Muscle of leg (tissue), 11 donors: ENCODE data around the gene PEAK1. TPM values are rescaled to one million over a fixed set of nuclear protein-coding genes. Genes with fewer than 3 reads are reported as not detected.

Experiments
- DNase-seq: peaks from one replicate; pipeline ENCODE4 v3.0.0; 2013
- H3K27ac ChIP-seq: one replicate; pipeline ENCODE4 v1.5.1; 2013; ENCODE audit warnings: mild to moderate bottlenecking, low read length, control low read depth
- H3K27me3 ChIP-seq: one replicate; pipeline ENCODE4 v1.6.1; 2013; ENCODE audit warnings: low read length; ENCODE audit not compliant: control insufficient read depth, insufficient read depth
- H3K36me3 ChIP-seq: one replicate; pipeline ENCODE4 v1.6.1; 2013; ENCODE audit warnings: low read length; ENCODE audit not compliant: control insufficient read depth, insufficient read depth
- H3K4me1 ChIP-seq: one replicate; pipeline ENCODE4 v1.6.1; 2013; ENCODE audit warnings: low read length; ENCODE audit not compliant: control insufficient read depth, insufficient read depth
- H3K4me3 ChIP-seq: one replicate; pipeline ENCODE4 v1.5.1; 2013; ENCODE audit warnings: low read length, control low read depth
- H3K9me3 ChIP-seq: replicated peaks from 2 replicates; pipeline ENCODE4 v1.6.1; 2013; ENCODE audit warnings: low read depth, low read length; ENCODE audit not compliant: control insufficient read depth
- WGBS: methylation state at CpG from one replicate; pipeline ENCODE4 v1.1.5; 2013; ENCODE audit warnings: missing lambda C conversion rate; ENCODE audit not compliant: insufficient coverage; 5-methylcytosine and 5-hydroxymethylcytosine counted together
- polyA plus RNA-seq, 8 donors: library from polyadenylated mRNA; unstranded; fragments of 120-200 nt; gene quantifications; one replicate each; pipeline versions ENCODE4 v1.2.1 to v1.2.3, GENCODE V29; 2013; ENCODE audit warnings: inconsistent platforms in 1 of 8, low replicate concordance in 1 of 8; ENCODE audit not compliant: insufficient read length in 8 of 8, insufficient read depth in 1 of 8
- total RNA-seq: library from RNA; stranded (reverse); fragments of 120-200 nt; gene quantifications from one replicate; pipeline ENCODE4 v1.2.4, GENCODE V29; 2013

PEAK1 gene
- total and polyA plus RNA-seq, 9 donors, result 19.9 to 43.7 (median 35.1) TPM

- peaks cover 20% of the 10 kb centered on the region for H3K9me3 ChIP-seq
- no peak overlapping the region for H3K27ac ChIP-seq
- no peaks in the 10 kb centered on the region for H3K36me3 ChIP-seq
- WGBS, result no CpG with 5 or more reads among the region's 1 CpG
- H3K27me3 ChIP-seq, result no peaks in the 10 kb centered on the region
- no peaks in the 10 kb centered on the region for H3K4me1 ChIP-seq
- H3K4me3 ChIP-seq, result no peak overlapping the region
- DNase-seq, result no peak
These were observed 17.0 kb downstream of the PEAK1 start for GRCh38 chr15:77402740-77403379.

GRCh38 chr15:77400258-77400657 lies 19.6 kb downstream of the PEAK1 start:
- no CpG with 5 or more reads among the region's 1 CpG for WGBS
- Histone ChIP-seq H3K4me1 (no peaks in the 10 kb centered on the region), H3K36me3 (no peaks in the 10 kb centered on the region), H3K4me3 (no peak overlapping the region), H3K27me3 (no peaks in the 10 kb centered on the region), H3K9me3 (peaks cover 23% of the 10 kb centered on the region), H3K27ac (no peak overlapping the region)
- DNase-seq, result no peak

- H3K9me3 ChIP-seq, result peaks cover 25% of the 10 kb centered on the region
These were observed 21.0 kb downstream of the PEAK1 start for GRCh38 chr15:77398927-77399326.

GRCh38 chr15:77396692-77397091 lies 23.2 kb downstream of the PEAK1 start:
- WGBS, result no CpG with 5 or more reads among the region's 1 CpG
- Histone ChIP-seq H3K4me1 (peaks cover 2% of the 10 kb centered on the region), H3K9me3 (peaks cover 25% of the 10 kb centered on the region)

More at GRCh38 chr15:77398927-77399326, 21.0 kb downstream of the PEAK1 start:
- Histone ChIP-seq H3K36me3 (peaks cover 2% of the 10 kb centered on the region), H3K4me1 (no peaks in the 10 kb centered on the region), H3K4me3 (no peak overlapping the region), H3K27ac (no peak overlapping the region), H3K27me3 (no peaks in the 10 kb centered on the region)
- no CpG with 5 or more reads among the region's 1 CpG for WGBS
- no peak for DNase-seq

GRCh38 chr15:77395013-77395774 lies 24.7 kb downstream of the PEAK1 start:
- Histone ChIP-seq H3K27me3 (no peaks in the 10 kb centered on the region), H3K27ac (no peak overlapping the region), H3K9me3 (peaks cover 23% of the 10 kb centered on the region), H3K4me3 (no peak overlapping the region), H3K36me3 (peaks cover 2% of the 10 kb centered on the region), H3K4me1 (peaks cover 2% of the 10 kb centered on the region)
- no CpG with 5 or more reads among the region's 3 CpGs for WGBS
- no peak for DNase-seq

More at GRCh38 chr15:77396692-77397091, 23.2 kb downstream of the PEAK1 start:
- Histone ChIP-seq H3K36me3 (peaks cover 2% of the 10 kb centered on the region), H3K4me3 (no peak overlapping the region), H3K27ac (no peak overlapping the region), H3K27me3 (no peaks in the 10 kb centered on the region)
- no peak for DNase-seq

GRCh38 chr15:77393471-77393840 lies 26.4 kb downstream of the PEAK1 start:
- Histone ChIP-seq H3K27ac (no peak overlapping the region), H3K4me3 (no peak overlapping the region), H3K27me3 (no peaks in the 10 kb centered on the region), H3K36me3 (peaks cover 2% of the 10 kb centered on the region), H3K9me3 (peaks cover 10% of the 10 kb centered on the region), H3K4me1 (peaks cover 2% of the 10 kb centered on the region)
- no peak for DNase-seq

- Histone ChIP-seq H3K36me3 (peaks cover 2% of the 10 kb centered on the region), H3K27me3 (no peaks in the 10 kb centered on the region), H3K4me1 (peaks cover 2% of the 10 kb centered on the region), H3K4me3 (no peak overlapping the region), H3K9me3 (peaks cover 5% of the 10 kb centered on the region), H3K27ac (no peak overlapping the region)
- no peak for DNase-seq
- WGBS, result 100% methylated on average over 2 of the region's 7 CpGs
These were observed 27.0 kb downstream of the PEAK1 start for GRCh38 chr15:77392762-77393470.

GRCh38 chr15:77391372-77391951 lies 28.4 kb downstream of the PEAK1 start:
- Histone ChIP-seq H3K36me3 (peaks cover 2% of the 10 kb centered on the region), H3K27me3 (no peaks in the 10 kb centered on the region), H3K27ac (no peak overlapping the region), H3K4me3 (no peak overlapping the region), H3K9me3 (peaks cover 5% of the 10 kb centered on the region), H3K4me1 (peaks cover 5% of the 10 kb centered on the region)
- DNase-seq, result no peak
- WGBS, result no CpG with 5 or more reads among the region's 3 CpGs

GRCh38 chr15:77387365-77388105 lies 32.4 kb downstream of the PEAK1 start:
- no peaks in the 10 kb centered on the region for H3K27me3 ChIP-seq
- H3K9me3 ChIP-seq, result no peaks in the 10 kb centered on the region
- DNase-seq, result peak; percentile 22
- no peak overlapping the region for H3K27ac ChIP-seq
- H3K36me3 ChIP-seq, result no peaks in the 10 kb centered on the region
- peaks cover 5% of the 10 kb centered on the region for H3K4me1 ChIP-seq
- no peak overlapping the region for H3K4me3 ChIP-seq
- 100% methylated on average over 1 of the region's 2 CpGs for WGBS
